ENCODE results near the gene JAKMIP2.

DNA sequence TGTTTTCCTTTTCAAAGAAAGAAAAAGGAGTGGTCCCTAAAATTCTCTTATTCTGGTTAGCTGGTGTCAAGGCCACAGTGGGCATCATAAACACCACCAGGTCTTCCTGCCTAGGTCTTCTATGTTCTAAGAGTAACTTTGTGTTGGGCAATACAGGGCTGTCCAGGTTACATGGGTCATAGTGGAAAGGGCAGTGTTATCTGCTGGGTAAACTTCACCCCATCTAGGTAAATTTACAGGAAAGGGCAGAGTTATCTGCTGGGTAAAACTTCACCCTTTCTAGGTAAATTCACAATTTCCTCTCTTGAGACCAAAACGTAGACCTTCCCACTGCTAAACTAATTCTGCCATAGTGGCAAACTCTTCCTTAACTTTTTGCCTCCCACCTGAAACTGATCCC, 18.9 kb upstream of the JAKMIP2 start:
- TF ChIP-seq POLR2A (IDR thresholded peaks at IDR 0.05; ENCODE audit: low read length) (no peak), GATA1 (IDR thresholded peaks at IDR 0.05; ENCODE audit: low read depth, low read length) (no peak)
